ENCODE data around the gene HOMER1. TPM values are rescaled to one million over a fixed set of nuclear protein-coding genes. Genes with fewer than 3 reads are reported as not detected.

HOMER1 gene
- total RNA-seq, 4 donors from 2014 or later, result 23.5 to 51.0 (median 33.0) TPM

- in situ Hi-C loops (cut with MboI; ENCODE audit: low sequenced_read_pairs in 4 of 4), result no loop called here
- intact Hi-C loops (cut with DNase I; ENCODE audit: low total_unique reads), result loop anchor here (5.0 kb wide), 1 partner anchor 305 kb away; no protein-coding TSS in a partner anchor
- peak overlapping the region; percentile 93 to 97 (median 96) for H3K27ac ChIP-seq
- H3K4me1 ChIP-seq, result peaks cover 30 to 35% of the 10 kb centered on the region in 2 donors
- no peaks in the 10 kb centered on the region for H3K9me3 ChIP-seq
- H3K27me3 ChIP-seq, result no peaks in the 10 kb centered on the region
- TF ChIP-seq CTCF (IDR thresholded peaks at IDR 0.05 in 4 of 5, conservative IDR thresholded peaks at IDR 0.05 in 1 of 5), result no peak
- TF ChIP-seq POLR2A (IDR thresholded peaks at IDR 0.05), result no peak
- H3K4me3 ChIP-seq, result peak overlapping the region in 1 of 4 donors; percentile 16
- DNase-seq, result no peak
- no peaks in the 10 kb centered on the region for H3K36me3 ChIP-seq
- no peak for ATAC-seq
Observed at GRCh38 chr5:79507251-79508205, 6.4 kb downstream of the HOMER1 start.

GRCh38 chr5:79505138-79505537 lies 8.8 kb downstream of the HOMER1 start:
- TF ChIP-seq POLR2A (IDR thresholded peaks at IDR 0.05) (no peak), CTCF (IDR thresholded peaks at IDR 0.05 in 4 of 5, conservative IDR thresholded peaks at IDR 0.05 in 1 of 5) (no peak)
- in situ Hi-C loops (cut with MboI; ENCODE audit: low sequenced_read_pairs in 4 of 4), result no loop called here
- no peak for ATAC-seq
- H3K27me3 ChIP-seq, result no peaks in the 10 kb centered on the region
- no peak overlapping the region for H3K27ac ChIP-seq
- peaks cover 27 to 30% of the 10 kb centered on the region in 2 donors for H3K4me1 ChIP-seq
- intact Hi-C loops (cut with DNase I; ENCODE audit: low total_unique reads), result loop anchor here (5.0 kb wide), 1 partner anchor 307 kb away; no protein-coding TSS in a partner anchor
- no peak for DNase-seq
- no peak overlapping the region for H3K4me3 ChIP-seq
- no peaks in the 10 kb centered on the region for H3K36me3 ChIP-seq
- H3K9me3 ChIP-seq, result no peaks in the 10 kb centered on the region

GRCh38 chr5:79503794-79504495 lies 10.0 kb downstream of the HOMER1 start:
- in situ Hi-C loops (cut with MboI; ENCODE audit: low sequenced_read_pairs in 4 of 4), result no loop called here
- intact Hi-C loops (cut with DNase I; ENCODE audit: low total_unique reads), result no loop called here
- H3K36me3 ChIP-seq, result no peaks in the 10 kb centered on the region

More at GRCh38 chr5:79503794-79504495, 10.0 kb downstream of the HOMER1 start:
- DNase-seq (no peak), ATAC-seq (no peak)
- TF ChIP-seq POLR2A (IDR thresholded peaks at IDR 0.05) (no peak), CTCF (IDR thresholded peaks at IDR 0.05 in 4 of 5, conservative IDR thresholded peaks at IDR 0.05 in 1 of 5) (no peak)
- H3K4me3 ChIP-seq, result no peak overlapping the region
- H3K27me3 ChIP-seq, result no peaks in the 10 kb centered on the region
- H3K4me1 ChIP-seq, result peaks cover 31 to 32% of the 10 kb centered on the region in 2 donors
- H3K9me3 ChIP-seq, result no peaks in the 10 kb centered on the region
- H3K27ac ChIP-seq, result no peak overlapping the region

Data from gastrocnemius medialis (tissue), 4 donors.